B cell (primary cell): ENCODE results near the gene DNASE2B.

Experiments
- EZH2 ChIP-seq: IDR thresholded peaks from 2 replicates; pipeline ENCODE4 v1.6.1; 2012; ENCODE audit warnings: borderline replicate concordance, low read depth, mild to moderate bottlenecking, moderate library complexity, low read length; ENCODE audit not compliant: insufficient read depth, poor library complexity, severe bottlenecking
- TF ChIP-seq, protein P1 (sequence below): fragments of 200-600 bp; IDR thresholded peaks from one replicate; pipeline ENCODE4 v1.8.0; 2022; ENCODE audit warnings: antibody characterized with exemption, mild to moderate bottlenecking

DNA sequence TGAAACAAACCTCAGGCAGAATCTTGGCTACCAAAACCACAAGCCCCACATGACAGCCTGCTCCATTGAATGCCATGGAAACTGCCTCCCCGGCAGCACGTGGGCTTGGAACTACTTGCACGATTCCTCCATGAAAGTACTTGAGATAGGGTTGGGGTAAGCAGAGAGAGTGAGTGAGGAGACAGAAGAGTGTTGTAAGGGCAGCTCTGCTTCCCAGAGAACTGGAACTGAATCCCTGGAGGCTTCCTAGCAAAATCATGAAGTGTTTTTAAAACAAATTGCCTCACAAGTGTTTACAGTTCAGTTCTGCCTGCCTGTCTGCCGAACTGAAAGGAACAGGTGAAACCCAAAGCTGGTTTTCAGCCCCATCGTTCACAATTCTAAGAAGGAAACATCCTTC is 35.3 kb upstream of the DNASE2B start:
- TF ChIP-seq, protein P1, sequence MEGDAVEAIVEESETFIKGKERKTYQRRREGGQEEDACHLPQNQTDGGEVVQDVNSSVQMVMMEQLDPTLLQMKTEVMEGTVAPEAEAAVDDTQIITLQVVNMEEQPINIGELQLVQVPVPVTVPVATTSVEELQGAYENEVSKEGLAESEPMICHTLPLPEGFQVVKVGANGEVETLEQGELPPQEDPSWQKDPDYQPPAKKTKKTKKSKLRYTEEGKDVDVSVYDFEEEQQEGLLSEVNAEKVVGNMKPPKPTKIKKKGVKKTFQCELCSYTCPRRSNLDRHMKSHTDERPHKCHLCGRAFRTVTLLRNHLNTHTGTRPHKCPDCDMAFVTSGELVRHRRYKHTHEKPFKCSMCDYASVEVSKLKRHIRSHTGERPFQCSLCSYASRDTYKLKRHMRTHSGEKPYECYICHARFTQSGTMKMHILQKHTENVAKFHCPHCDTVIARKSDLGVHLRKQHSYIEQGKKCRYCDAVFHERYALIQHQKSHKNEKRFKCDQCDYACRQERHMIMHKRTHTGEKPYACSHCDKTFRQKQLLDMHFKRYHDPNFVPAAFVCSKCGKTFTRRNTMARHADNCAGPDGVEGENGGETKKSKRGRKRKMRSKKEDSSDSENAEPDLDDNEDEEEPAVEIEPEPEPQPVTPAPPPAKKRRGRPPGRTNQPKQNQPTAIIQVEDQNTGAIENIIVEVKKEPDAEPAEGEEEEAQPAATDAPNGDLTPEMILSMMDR: no peak
- no peak for TF ChIP-seq EZH2
